ENCODE results near the gene PPP5C. TPM values are rescaled to one million over a fixed set of nuclear protein-coding genes. Genes with fewer than 3 reads are reported as not detected.
"Not testable (repeated sequence)": the region's sequence is repeated elsewhere in the genome, so short reads cannot be mapped to it uniquely, and the experiment has no call there.

Gene PPP5C
- total RNA-seq, 4 donors from 2014 or later = 33.8 to 51.3 (median 43.2) TPM

DNA sequence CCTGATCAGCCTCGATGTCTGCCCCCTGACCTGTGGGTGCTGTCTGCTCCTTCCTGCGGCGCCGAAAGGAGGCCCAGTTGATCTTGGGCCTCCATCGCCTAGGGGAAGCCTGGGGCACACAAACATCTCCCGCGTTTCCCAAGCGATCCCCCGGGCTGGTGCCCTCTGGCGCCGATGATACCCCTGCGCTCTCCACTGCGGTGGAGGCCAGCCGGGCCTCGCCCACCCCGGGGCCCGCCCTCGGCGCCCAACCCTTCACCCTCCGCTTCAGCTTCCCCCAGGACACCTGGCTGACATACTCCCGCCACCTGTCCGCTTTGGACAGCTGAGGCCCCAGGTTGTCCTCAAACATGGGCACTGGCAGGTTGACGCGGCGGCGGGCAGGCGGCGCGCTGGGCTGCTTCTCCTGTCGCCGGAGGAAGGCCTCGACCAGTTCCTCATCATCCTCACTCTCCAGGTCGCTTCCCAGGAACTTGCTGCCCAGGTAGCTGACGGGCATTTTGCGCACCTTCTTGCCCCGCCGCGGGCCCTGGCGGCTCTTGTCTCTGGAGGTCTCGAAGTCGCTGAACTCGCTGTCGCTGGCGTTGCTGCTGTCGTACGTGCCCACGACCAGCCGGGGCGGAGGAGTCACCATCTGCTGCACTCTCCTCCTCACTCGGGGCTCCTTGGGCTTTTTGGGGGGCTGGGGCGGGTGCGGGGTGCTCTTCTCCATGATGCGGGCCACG is 65.2 kb downstream of the PPP5C start:
- no peak overlapping the region for H3K27ac ChIP-seq
- WGBS, 2 donors = 36 to 40% methylated on average over 13 to 32 of the region's 54 CpGs
- H3K4me1 ChIP-seq = peaks cover 12 to 64% (median 29%) of the 10 kb centered on the region in 3 donors
- H3K9me3 ChIP-seq = no peaks in the 10 kb centered on the region
- TF ChIP-seq POLR2A (IDR thresholded peaks at IDR 0.05) = no peak
- TF ChIP-seq, protein P1, sequence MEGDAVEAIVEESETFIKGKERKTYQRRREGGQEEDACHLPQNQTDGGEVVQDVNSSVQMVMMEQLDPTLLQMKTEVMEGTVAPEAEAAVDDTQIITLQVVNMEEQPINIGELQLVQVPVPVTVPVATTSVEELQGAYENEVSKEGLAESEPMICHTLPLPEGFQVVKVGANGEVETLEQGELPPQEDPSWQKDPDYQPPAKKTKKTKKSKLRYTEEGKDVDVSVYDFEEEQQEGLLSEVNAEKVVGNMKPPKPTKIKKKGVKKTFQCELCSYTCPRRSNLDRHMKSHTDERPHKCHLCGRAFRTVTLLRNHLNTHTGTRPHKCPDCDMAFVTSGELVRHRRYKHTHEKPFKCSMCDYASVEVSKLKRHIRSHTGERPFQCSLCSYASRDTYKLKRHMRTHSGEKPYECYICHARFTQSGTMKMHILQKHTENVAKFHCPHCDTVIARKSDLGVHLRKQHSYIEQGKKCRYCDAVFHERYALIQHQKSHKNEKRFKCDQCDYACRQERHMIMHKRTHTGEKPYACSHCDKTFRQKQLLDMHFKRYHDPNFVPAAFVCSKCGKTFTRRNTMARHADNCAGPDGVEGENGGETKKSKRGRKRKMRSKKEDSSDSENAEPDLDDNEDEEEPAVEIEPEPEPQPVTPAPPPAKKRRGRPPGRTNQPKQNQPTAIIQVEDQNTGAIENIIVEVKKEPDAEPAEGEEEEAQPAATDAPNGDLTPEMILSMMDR (IDR thresholded peaks at IDR 0.05) = no peak
- H3K36me3 ChIP-seq = no peaks in the 10 kb centered on the region
- DNase-seq = no peak
- intact Hi-C loops (cut with DNase I) = no loop called here
- peaks cover 6 to 98% (median 15%) of the 10 kb centered on the region in 4 donors for H3K27me3 ChIP-seq
- peak overlapping the region; percentile 3 to 57 (median 40) for H3K4me3 ChIP-seq

DNA sequence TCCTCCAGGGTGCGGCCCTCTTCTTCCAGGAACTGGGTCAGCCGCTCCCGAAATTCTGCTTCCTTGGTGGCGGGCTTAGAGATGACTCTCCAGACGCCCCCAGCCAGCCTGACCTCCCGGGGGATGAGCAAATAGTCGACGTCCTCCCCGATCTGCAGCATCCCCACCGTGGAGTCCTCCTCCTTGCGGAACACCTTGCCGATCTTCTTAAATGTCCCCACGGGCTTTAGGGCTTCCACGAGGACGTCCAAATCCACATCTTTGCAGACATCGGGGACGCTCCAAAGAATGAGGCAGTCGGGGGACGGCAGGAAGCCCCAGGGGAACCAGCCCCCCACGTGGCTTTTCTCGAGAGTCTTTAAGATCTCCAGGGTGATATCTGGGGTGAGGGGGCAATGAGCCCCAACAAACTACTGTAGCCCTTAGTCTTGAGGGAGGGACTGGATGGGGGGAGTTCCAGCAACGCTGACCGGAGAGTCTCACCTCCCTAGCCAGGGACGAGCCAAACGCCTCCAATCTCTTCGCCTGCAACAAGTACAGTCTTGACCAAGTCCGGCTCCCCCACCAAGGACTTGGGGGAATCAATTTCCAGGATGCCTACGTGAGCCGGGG is 65.9 kb downstream of the PPP5C start:
- Histone ChIP-seq H3K27ac (peak overlapping the region in 2 of 4 donors; percentile 14 to 50), H3K9me3 (no peaks in the 10 kb centered on the region), H3K4me3 (peak overlapping the region; percentile 3 to 57 (median 40)), H3K4me1 (peaks cover 12 to 61% (median 29%) of the 10 kb centered on the region in 3 donors), H3K27me3 (peaks cover 6 to 98% (median 15%) of the 10 kb centered on the region in 4 donors), H3K36me3 (no peaks in the 10 kb centered on the region)
- intact Hi-C loops (cut with DNase I) = no loop called here
- no peak for DNase-seq
- WGBS, 2 donors = 0 to 6% methylated on average over 3 of the region's 29 CpGs
- no peak for TF ChIP-seq POLR2A (IDR thresholded peaks at IDR 0.05)
- TF ChIP-seq, protein P1 (IDR thresholded peaks at IDR 0.05) = no peak

DNA sequence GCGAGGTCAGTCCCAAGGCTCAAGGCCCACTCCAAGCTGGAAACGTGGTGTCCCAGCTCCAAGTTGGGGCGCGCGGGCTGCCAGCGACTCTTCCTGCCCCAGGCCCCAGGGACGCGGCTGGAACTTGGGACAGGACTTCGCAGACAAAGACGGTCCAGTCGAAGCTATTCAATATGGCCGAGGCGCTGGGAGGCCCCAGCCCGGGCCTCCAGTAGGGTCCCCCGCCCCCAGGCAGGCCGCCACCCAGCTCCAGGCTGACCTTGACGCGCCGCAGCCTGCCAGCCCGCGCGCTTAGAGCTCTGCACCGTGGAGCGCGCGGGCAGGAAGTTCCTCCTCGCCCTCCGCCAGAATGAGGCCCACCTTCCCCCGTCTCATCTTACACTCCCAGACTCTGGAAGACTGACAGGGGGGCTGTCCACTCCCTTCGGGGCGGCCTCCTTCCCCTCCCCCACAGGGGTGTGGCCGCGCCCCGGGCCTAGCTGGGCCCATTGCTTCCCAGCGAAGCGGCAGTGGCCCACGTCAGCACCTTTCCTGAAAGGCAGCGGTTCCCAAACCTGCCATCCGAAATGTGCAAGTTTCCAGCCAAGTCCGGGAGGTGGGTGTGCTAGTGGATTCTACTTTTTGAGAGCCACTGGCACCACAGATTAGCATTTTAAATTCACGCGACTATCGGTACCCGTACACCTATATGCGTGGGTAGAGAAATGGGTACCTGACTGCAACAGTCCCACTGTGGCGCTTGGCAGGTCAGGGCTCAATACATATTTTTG is 66.6 kb downstream of the PPP5C start, which contains the start of gene CCDC8:
TSS of gene CCDC8 (minus strand) at position 303 of the 770 bp plus-strand sequence. CDS start 754 bp downstream, outside the sequence.
- H3K27ac ChIP-seq = peak within 1 kb of the TSS in 2 of 4 donors; percentile 14 to 50
- peaks cover 6 to 97% (median 15%) of the 10 kb centered on the region in 4 donors for H3K27me3 ChIP-seq
- H3K4me3 ChIP-seq = peak within 1 kb of the TSS; percentile 3 to 57 (median 40)
- H3K4me1 ChIP-seq = peaks cover 10 to 54% (median 26%) of the 10 kb centered on the region in 3 donors
- TF ChIP-seq, protein P1 (IDR thresholded peaks at IDR 0.05) = no peak
- TF ChIP-seq POLR2A (IDR thresholded peaks at IDR 0.05) = peak in 2 of 4 donors; percentile 33 to 48
- H3K36me3 ChIP-seq = no peaks in the 10 kb centered on the region
- H3K9me3 ChIP-seq = no peaks in the 10 kb centered on the region
- WGBS, 2 donors = 42 to 67% methylated on average over 5 to 11 of the region's 46 CpGs
- intact Hi-C loops (cut with DNase I) = no loop called here
- DNase-seq = no peak

DNA sequence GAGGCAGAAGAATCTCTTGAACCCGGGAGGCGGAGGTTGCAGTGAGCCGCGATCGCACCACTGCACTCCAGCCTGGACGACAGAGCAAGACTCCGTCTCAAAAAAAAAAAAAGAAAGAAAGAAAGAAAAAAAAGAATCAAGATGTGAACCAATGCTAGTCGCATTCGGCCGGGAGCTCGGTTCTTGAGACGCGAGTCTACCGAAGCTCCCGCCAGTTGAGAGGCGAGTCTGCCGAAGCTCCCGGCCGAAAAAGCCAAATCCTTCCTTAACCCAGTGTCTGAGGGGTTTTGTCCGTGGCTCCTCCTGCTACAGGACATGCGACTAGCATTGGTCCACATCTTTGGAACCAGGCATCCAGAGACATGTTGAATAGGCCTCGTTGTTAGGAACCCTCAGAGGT is 68.0 kb downstream of the PPP5C start:
- 91 to 95% methylated on average over 22 of the region's 22 CpGs for WGBS, 2 donors
- H3K4me3 ChIP-seq; DNase-seq; intact Hi-C loops (cut with DNase I); H3K9me3 ChIP-seq; H3K36me3 ChIP-seq; H3K27ac ChIP-seq: not testable (repeated sequence)
- Histone ChIP-seq H3K27me3 (peaks cover 6 to 97% (median 15%) of the 10 kb centered on the region in 4 donors), H3K4me1 (peaks cover 9 to 43% (median 22%) of the 10 kb centered on the region in 3 donors)

DNA sequence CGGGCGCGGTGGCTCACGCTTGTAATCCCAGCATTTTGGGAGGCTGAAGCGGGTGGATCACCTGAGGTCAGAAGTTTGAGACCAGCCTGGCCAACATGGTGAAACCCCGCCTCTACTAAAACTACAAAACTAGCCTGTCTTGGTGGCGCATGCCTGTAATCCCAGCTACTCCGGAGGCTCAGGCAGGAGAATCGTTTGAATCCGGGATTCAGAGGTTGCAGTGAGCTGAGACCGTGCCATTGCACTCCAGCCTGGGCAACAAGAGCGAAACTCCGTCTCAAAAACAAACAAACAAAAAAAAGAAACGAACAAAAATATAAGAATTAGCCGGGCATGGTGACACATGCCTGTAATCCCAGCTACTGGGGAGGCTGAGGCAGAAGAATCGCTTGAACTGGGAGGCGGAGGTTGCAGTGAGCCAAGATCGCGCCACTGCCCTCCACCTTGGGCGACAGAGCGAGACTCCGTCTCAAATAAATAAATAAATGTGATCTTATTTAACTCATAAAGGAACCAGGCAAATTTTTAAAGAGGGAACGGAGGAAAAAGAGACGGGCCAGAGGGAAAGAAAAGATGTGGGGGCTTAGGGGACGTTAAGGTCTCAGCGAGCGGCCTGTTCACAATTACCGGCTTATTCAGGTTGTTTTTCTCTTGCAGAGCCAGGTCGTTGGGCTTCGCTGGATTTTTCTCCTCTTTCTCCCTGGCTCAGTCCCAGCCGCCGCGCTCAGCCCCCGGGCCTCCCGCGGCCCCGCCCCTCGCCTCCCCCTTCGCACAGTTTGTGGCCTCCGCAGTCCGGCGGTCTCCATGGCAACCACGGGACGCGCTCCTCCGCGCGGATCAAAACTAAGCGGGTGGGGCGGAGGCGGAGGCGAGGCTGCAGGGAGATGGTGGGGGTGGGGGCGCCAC is 69.2 kb downstream of the PPP5C start:
- DNase-seq; H3K9me3 ChIP-seq; H3K36me3 ChIP-seq; intact Hi-C loops (cut with DNase I): not testable (repeated sequence)
- Histone ChIP-seq H3K4me3 (peak overlapping the region in 3 of 4 donors; percentile 25 to 52 (median 27)), H3K27me3 (peaks cover 6 to 96% (median 15%) of the 10 kb centered on the region in 4 donors), H3K27ac (peak overlapping the region in 1 of 4 donors; percentile 16), H3K4me1 (peaks cover 9 to 43% (median 22%) of the 10 kb centered on the region in 3 donors)
- WGBS, 2 donors = 13 to 20% methylated on average over 27 to 35 of the region's 53 CpGs
